Parietal lobe (tissue), 1 donor: ENCODE measurements around the gene ELAVL2. TPM values are rescaled to one million over a fixed set of nuclear protein-coding genes. Genes with fewer than 3 reads are reported as not detected.

Experiments
- total RNA-seq: library from RNA; depleted of rRNA; stranded (reverse); fragments of >200 nt; gene quantifications from one replicate; pipeline ENCODE4 v1.2.3, GENCODE V29; 2014

Gene ELAVL2
- total RNA-seq: 208 TPM

GRCh38 chr9:23826120-23826629 lies at the start of gene ELAVL2:
Gene ELAVL2, minus strand, starts transcription at chr9:23826240. Its CDS starts 64,006 bp downstream, at chr9:23762234.

